ENCODE measurements around the gene OR10A4.

DNA sequence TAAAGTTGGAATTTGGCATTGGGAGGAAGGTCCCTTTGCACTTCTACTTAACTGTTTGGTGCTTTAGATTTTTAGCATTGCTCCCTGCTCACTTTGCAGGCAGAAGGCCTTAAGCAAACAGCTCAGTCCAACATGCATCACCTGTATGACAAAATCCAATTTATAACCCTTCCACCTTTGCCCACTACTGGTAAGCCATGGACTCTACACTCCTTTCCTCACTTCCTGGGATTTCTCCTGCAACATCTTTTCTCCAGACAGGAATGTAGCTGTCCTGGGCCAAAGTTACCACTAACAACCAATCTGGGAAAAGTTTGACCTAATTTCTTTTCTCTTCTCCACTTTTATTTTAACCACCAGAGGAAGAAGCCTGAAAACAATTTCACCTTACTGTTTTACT, 17.7 kb downstream of the OR10A4 start:
- TF ChIP-seq, protein P1, sequence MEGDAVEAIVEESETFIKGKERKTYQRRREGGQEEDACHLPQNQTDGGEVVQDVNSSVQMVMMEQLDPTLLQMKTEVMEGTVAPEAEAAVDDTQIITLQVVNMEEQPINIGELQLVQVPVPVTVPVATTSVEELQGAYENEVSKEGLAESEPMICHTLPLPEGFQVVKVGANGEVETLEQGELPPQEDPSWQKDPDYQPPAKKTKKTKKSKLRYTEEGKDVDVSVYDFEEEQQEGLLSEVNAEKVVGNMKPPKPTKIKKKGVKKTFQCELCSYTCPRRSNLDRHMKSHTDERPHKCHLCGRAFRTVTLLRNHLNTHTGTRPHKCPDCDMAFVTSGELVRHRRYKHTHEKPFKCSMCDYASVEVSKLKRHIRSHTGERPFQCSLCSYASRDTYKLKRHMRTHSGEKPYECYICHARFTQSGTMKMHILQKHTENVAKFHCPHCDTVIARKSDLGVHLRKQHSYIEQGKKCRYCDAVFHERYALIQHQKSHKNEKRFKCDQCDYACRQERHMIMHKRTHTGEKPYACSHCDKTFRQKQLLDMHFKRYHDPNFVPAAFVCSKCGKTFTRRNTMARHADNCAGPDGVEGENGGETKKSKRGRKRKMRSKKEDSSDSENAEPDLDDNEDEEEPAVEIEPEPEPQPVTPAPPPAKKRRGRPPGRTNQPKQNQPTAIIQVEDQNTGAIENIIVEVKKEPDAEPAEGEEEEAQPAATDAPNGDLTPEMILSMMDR (IDR thresholded peaks at IDR 0.05; ENCODE audit: poor library complexity) = no peak
- no peak for TF ChIP-seq EZH2 (IDR thresholded peaks at IDR 0.05; ENCODE audit: borderline replicate concordance)
